SK-N-SH treated with all-trans-retinoic acid at 6 μM for 48 hours (cell line): ENCODE data around the gene ENTREP3.

Experiments
- ATAC-seq: fragments of 200-7000 bp; cut with Tn5 transposase; 3 replicates; pipeline ENCODE4 v1.9.1; 2020; ENCODE audit warnings: mild to moderate bottlenecking, moderate library complexity
- ARNTL ChIP-seq: fragments of 450-650 bp; formaldehyde crosslinking; IDR thresholded peaks from 2 replicates; pipeline ENCODE4 v1.5.0; 2020; ENCODE audit warnings: low read depth, mild to moderate bottlenecking, moderate library complexity, borderline replicate concordance
- CSDC2 ChIP-seq: fragments of 250-450 bp; sonication (Bioruptor Pico); IDR thresholded peaks from 2 replicates; pipeline ENCODE4 v1.5.0; 2020; ENCODE audit warnings: mild to moderate bottlenecking, moderate library complexity
- CSRNP3 ChIP-seq: fragments of 250-450 bp; sonication (Bioruptor Pico); IDR thresholded peaks from 2 replicates; pipeline ENCODE4 v1.5.1; 2021; ENCODE audit warnings: mild to moderate bottlenecking, moderate library complexity
- ESRRG ChIP-seq: fragments of 250-450 bp; sonication (Bioruptor Pico); IDR thresholded peaks from 2 replicates; pipeline ENCODE4 v1.6.1; 2021; ENCODE audit warnings: mild to moderate bottlenecking
- GLIS3 ChIP-seq: fragments of 250-450 bp; sonication (Bioruptor Pico); IDR thresholded peaks from 2 replicates; pipeline ENCODE4 v1.5.0; 2020; ENCODE audit warnings: mild to moderate bottlenecking, moderate library complexity
- PATZ1 ChIP-seq: fragments of 250-450 bp; sonication (Bioruptor Pico); IDR thresholded peaks from 2 replicates; pipeline ENCODE4 v1.8.0; 2020; ENCODE audit warnings: mild to moderate bottlenecking, moderate library complexity, borderline replicate concordance
- PPARA ChIP-seq: fragments of 250-450 bp; sonication (Bioruptor Pico); IDR thresholded peaks from 2 replicates; pipeline ENCODE4 v1.5.0; 2020; ENCODE audit warnings: mild to moderate bottlenecking, borderline replicate concordance
- RARB ChIP-seq: fragments of 250-450 bp; sonication (Bioruptor Pico); IDR thresholded peaks from 2 replicates; pipeline ENCODE4 v1.8.0; 2021; ENCODE audit warnings: mild to moderate bottlenecking, moderate library complexity
- SNAI2 ChIP-seq: fragments of 250-450 bp; sonication (Bioruptor Pico); IDR thresholded peaks from 2 replicates; pipeline ENCODE4 v1.5.0; 2020; ENCODE audit warnings: mild to moderate bottlenecking, moderate library complexity
- TOX ChIP-seq: fragments of 250-450 bp; sonication (Bioruptor Pico); IDR thresholded peaks from 2 replicates; pipeline ENCODE4 v1.8.0; 2021; ENCODE audit warnings: mild to moderate bottlenecking, moderate library complexity, borderline replicate concordance
- TSHZ2 ChIP-seq: fragments of 250-450 bp; sonication (Bioruptor Pico); IDR thresholded peaks from 2 replicates; pipeline ENCODE4 v1.5.0; 2020; ENCODE audit warnings: mild to moderate bottlenecking, moderate library complexity
- ZC3H10 ChIP-seq: fragments of 250-450 bp; sonication (Bioruptor Pico); IDR thresholded peaks from 2 replicates; pipeline ENCODE4 v1.5.1; 2021; ENCODE audit warnings: mild to moderate bottlenecking, moderate library complexity
- ZFP3 ChIP-seq: fragments of 250-450 bp; sonication (Bioruptor Pico); IDR thresholded peaks from 2 replicates; pipeline ENCODE4 v1.5.0; 2020; ENCODE audit warnings: mild to moderate bottlenecking, moderate library complexity
- ZFP30 ChIP-seq: fragments of 450-650 bp; formaldehyde crosslinking; IDR thresholded peaks from 2 replicates; pipeline ENCODE4 v1.5.0; 2022; ENCODE audit warnings: mild to moderate bottlenecking, moderate library complexity
- ZNF70 ChIP-seq: fragments of 450-650 bp; formaldehyde crosslinking; IDR thresholded peaks from 2 replicates; pipeline ENCODE4 v1.5.0; 2020; ENCODE audit warnings: mild to moderate bottlenecking, moderate library complexity
- TF ChIP-seq, protein P1 (sequence below): fragments of 250-450 bp; sonication (Bioruptor Pico); IDR thresholded peaks from 2 replicates; pipeline ENCODE4 v1.5.1; 2020; ENCODE audit warnings: low read depth, mild to moderate bottlenecking, moderate library complexity
- TF ChIP-seq, protein P2 (sequence below): fragments of 250-450 bp; sonication (Bioruptor Pico); IDR thresholded peaks from 2 replicates; pipeline ENCODE4 v1.8.0; 2021; ENCODE audit warnings: low read depth, mild to moderate bottlenecking, moderate library complexity, borderline replicate concordance

Gene ENTREP3

DNA sequence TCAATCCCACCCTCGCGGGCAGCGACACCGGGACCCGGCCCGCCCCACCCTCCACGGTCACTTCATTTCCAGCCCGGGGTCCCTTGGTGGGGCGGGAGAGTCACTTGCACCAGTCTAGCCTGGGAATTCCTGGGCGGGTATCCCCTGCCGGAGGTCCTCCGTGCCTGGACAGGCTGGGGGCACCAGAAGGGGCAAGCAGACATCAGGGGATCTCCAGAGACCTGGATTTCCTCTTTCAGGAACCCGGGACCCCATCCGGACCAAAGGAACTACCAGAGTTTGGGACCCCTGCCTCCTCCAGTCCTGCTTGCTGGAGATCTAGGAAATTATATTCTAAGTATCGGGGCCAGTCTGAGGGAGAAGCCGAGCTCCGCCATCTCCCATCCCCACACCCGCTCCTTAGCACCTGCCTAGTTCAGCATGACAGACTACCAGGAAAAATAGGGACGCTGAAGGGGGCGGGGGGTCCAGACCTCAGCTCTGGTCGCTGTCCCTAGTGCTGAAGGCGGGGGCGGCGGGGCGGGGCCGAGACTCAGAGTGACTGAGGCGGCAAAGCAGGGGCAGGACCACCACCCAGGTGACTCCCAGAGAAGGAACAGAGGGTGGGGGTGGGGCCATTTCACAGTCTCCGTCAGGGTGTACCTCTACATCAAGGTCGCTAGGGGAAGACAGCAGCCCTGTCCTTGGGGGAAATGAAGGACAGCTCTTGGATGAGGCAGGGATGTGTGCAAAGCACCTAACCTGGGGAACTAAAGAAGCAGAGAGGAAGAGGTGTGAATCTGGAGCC lies 22.8 kb upstream of the ENTREP3 start:
- TF ChIP-seq CSDC2 (CRISPR knock-in tag) = no peak
- no peak for TF ChIP-seq RARB (CRISPR knock-in tag)
- TF ChIP-seq, protein P1, sequence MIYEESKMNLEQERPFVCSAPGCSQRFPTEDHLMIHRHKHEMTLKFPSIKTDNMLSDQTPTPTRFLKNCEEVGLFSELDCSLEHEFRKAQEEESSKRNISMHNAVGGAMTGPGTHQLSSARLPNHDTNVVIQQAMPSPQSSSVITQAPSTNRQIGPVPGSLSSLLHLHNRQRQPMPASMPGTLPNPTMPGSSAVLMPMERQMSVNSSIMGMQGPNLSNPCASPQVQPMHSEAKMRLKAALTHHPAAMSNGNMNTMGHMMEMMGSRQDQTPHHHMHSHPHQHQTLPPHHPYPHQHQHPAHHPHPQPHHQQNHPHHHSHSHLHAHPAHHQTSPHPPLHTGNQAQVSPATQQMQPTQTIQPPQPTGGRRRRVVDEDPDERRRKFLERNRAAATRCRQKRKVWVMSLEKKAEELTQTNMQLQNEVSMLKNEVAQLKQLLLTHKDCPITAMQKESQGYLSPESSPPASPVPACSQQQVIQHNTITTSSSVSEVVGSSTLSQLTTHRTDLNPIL (CRISPR knock-in tag) = no peak
- ATAC-seq = peak; percentile 68

- TF ChIP-seq TOX (no peak), TSHZ2 (CRISPR knock-in tag) (no peak), CSRNP3 (CRISPR knock-in tag) (no peak), ZFP3 (CRISPR knock-in tag) (peak; percentile 59; the same call in 1 of the 2 replicates), PATZ1 (CRISPR knock-in tag) (no peak), ZNF70 (CRISPR knock-in tag) (no peak), GLIS3 (no peak), SNAI2 (CRISPR knock-in tag) (no peak)
- TF ChIP-seq, protein P2, sequence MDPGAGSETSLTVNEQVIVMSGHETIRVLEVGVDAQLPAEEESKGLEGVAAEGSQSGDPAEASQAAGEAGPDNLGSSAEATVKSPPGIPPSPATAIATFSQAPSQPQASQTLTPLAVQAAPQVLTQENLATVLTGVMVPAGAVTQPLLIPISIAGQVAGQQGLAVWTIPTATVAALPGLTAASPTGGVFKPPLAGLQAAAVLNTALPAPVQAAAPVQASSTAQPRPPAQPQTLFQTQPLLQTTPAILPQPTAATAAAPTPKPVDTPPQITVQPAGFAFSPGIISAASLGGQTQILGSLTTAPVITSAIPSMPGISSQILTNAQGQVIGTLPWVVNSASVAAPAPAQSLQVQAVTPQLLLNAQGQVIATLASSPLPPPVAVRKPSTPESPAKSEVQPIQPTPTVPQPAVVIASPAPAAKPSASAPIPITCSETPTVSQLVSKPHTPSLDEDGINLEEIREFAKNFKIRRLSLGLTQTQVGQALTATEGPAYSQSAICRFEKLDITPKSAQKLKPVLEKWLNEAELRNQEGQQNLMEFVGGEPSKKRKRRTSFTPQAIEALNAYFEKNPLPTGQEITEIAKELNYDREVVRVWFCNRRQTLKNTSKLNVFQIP (CRISPR knock-in tag) = no peak
- peak; percentile 80 for ATAC-seq
Measured at GRCh38 chr1:155277070-155277901, 22.0 kb upstream of the ENTREP3 start, which contains the start of gene HCN3. HCN3 (plus strand) TSS chr1:155277463; CDS start chr1:155277591, 128 bp downstream.

- peak; percentile 87 for ATAC-seq
- no peak for TF ChIP-seq CSRNP3 (CRISPR knock-in tag)
- TF ChIP-seq ZC3H10 (CRISPR knock-in tag) = no peak
- TF ChIP-seq ZFP30 (CRISPR knock-in tag) = no peak
- TF ChIP-seq ARNTL = no peak
- TF ChIP-seq SNAI2 (CRISPR knock-in tag) = no peak
- TF ChIP-seq TOX = no peak
- no peak for TF ChIP-seq ESRRG (CRISPR knock-in tag)
- TF ChIP-seq PATZ1 (CRISPR knock-in tag) = no peak
- TF ChIP-seq PPARA (CRISPR knock-in tag) = no peak
- no peak for TF ChIP-seq TSHZ2 (CRISPR knock-in tag)
Measured at GRCh38 chr1:155273343-155274245, 18.3 kb upstream of the ENTREP3 start, which contains the start of gene CLK2. CLK2 (minus strand) TSS chr1:155273504; CDS start chr1:155270977, 2,527 bp downstream.
